Measurements from ENCODE around the gene UBA5. TPM values are rescaled to one million over a fixed set of nuclear protein-coding genes. Genes with fewer than 3 reads are reported as not detected.

The UBA5 gene
- total and polyA plus RNA-seq, 9 of the 15 experiments (the other 6 are each of a cell fraction or from before 2014, with no cell fraction given), result 8.1 to 71.1 (median 29.4) TPM

DNA sequence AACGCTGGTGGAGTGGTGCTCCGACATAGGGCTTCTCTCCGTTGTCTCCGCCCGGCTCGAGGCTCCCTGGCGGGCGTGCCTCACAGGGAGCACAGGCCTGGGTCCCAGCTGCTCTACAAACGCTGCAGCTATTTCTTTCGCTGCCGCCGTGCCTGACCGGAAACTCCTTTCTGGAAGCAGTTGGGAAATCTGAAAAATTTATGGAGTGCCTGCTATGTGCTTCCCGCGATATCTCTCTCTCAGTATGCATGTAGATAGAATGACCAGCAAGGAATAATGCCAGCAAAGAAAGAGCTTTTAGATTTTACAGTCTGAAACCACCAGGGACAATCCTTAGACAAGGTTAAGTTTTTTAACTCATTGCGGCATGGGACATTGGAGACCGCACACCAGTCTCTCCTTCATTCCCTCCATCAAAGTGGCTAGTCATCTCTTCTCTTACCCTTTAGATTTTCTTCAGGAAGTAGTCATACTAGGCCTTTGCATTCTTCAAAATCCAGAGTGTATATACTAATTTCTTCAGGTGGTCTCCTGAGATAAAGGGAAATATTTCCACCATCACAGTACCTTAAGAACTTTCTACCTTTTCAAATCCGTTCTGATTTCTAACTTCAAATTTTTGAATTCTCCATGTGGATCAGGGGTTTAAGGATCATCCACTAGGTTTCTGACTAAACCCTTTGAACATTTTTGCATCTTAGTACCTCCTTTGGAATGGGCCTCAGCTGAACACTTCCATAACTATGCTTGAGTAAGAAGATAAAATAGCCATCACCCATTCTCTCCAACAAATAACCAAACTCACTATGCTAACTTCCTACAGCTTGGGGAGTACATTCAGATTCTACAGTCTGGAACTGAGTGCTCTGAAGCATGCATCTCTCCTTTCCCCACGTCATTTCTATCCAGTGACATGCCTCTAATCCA is 63.2 kb downstream of the UBA5 start (continued):
- TF ChIP-seq SAFB (IDR thresholded peaks at IDR 0.05; ENCODE audit: borderline replicate concordance, low read depth, low read length), result peak; percentile 38; the same call in 1 of the 2 replicates
- TF ChIP-seq EP400 (IDR thresholded peaks at IDR 0.05), result no peak
- TF ChIP-seq, protein P1, sequence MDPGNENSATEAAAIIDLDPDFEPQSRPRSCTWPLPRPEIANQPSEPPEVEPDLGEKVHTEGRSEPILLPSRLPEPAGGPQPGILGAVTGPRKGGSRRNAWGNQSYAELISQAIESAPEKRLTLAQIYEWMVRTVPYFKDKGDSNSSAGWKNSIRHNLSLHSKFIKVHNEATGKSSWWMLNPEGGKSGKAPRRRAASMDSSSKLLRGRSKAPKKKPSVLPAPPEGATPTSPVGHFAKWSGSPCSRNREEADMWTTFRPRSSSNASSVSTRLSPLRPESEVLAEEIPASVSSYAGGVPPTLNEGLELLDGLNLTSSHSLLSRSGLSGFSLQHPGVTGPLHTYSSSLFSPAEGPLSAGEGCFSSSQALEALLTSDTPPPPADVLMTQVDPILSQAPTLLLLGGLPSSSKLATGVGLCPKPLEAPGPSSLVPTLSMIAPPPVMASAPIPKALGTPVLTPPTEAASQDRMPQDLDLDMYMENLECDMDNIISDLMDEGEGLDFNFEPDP (CRISPR knock-in tag; IDR thresholded peaks at IDR 0.05), result no peak
- 0 out of 2 replicates have a peak, but pooled peaks have one; percentile 21 for TF ChIP-seq SUPT5H (IDR thresholded peaks at IDR 0.05)
- TF ChIP-seq, protein P2, sequence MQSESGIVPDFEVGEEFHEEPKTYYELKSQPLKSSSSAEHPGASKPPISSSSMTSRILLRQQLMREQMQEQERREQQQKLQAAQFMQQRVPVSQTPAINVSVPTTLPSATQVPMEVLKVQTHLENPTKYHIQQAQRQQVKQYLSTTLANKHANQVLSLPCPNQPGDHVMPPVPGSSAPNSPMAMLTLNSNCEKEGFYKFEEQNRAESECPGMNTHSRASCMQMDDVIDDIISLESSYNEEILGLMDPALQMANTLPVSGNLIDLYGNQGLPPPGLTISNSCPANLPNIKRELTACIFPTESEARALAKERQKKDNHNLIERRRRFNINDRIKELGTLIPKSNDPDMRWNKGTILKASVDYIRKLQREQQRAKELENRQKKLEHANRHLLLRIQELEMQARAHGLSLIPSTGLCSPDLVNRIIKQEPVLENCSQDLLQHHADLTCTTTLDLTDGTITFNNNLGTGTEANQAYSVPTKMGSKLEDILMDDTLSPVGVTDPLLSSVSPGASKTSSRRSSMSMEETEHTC (IDR thresholded peaks at IDR 0.05), result no peak
- no peak for TF ChIP-seq KAT7 (CRISPR knock-in tag; IDR thresholded peaks at IDR 0.05; ENCODE audit: borderline replicate concordance)
- TF ChIP-seq, protein P3, sequence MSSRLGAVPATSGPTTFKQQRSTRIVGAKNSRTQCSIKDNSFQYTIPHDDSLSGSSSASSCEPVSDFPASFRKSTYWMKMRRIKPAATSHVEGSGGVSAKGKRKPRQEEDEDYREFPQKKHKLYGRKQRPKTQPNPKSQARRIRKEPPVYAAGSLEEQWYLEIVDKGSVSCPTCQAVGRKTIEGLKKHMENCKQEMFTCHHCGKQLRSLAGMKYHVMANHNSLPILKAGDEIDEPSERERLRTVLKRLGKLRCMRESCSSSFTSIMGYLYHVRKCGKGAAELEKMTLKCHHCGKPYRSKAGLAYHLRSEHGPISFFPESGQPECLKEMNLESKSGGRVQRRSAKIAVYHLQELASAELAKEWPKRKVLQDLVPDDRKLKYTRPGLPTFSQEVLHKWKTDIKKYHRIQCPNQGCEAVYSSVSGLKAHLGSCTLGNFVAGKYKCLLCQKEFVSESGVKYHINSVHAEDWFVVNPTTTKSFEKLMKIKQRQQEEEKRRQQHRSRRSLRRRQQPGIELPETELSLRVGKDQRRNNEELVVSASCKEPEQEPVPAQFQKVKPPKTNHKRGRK (tag; IDR thresholded peaks at IDR 0.05), result no peak
- TF ChIP-seq ZNF212 (CRISPR knock-in tag; IDR thresholded peaks at IDR 0.05), result no peak
- TF ChIP-seq PYGO2 (tag; IDR thresholded peaks at IDR 0.05), result no peak
- no peak for TF ChIP-seq ZNF282 (CRISPR knock-in tag; IDR thresholded peaks at IDR 0.05)
- TF ChIP-seq HOXB6 (CRISPR knock-in tag; IDR thresholded peaks at IDR 0.05; ENCODE audit: borderline replicate concordance), result no peak
- no peak for TF ChIP-seq ZNF707 (CRISPR knock-in tag; conservative IDR thresholded peaks at IDR 0.05)
- TF ChIP-seq RNF2 (IDR thresholded peaks at IDR 0.05), result no peak
- TF ChIP-seq ERF (CRISPR knock-in tag; IDR thresholded peaks at IDR 0.05), result 0 out of 2 replicates have a peak, but pooled peaks have one; percentile 57
- 0 out of 2 replicates have a peak, but pooled peaks have one; percentile 30 for TF ChIP-seq GABPA (tag; conservative IDR thresholded peaks at IDR 0.05; ENCODE audit: low read depth)
- TF ChIP-seq, protein P4, sequence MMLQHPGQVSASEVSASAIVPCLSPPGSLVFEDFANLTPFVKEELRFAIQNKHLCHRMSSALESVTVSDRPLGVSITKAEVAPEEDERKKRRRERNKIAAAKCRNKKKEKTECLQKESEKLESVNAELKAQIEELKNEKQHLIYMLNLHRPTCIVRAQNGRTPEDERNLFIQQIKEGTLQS (IDR thresholded peaks at IDR 0.05), result no peak
- TF ChIP-seq, protein P4 (CRISPR knock-in tag; conservative IDR thresholded peaks at IDR 0.05), result no peak
- TF ChIP-seq, protein P5, sequence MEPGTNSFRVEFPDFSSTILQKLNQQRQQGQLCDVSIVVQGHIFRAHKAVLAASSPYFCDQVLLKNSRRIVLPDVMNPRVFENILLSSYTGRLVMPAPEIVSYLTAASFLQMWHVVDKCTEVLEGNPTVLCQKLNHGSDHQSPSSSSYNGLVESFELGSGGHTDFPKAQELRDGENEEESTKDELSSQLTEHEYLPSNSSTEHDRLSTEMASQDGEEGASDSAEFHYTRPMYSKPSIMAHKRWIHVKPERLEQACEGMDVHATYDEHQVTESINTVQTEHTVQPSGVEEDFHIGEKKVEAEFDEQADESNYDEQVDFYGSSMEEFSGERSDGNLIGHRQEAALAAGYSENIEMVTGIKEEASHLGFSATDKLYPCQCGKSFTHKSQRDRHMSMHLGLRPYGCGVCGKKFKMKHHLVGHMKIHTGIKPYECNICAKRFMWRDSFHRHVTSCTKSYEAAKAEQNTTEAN (CRISPR knock-in tag; IDR thresholded peaks at IDR 0.05), result no peak
- no peak for TF ChIP-seq DPF2 (IDR thresholded peaks at IDR 0.05)
- TF ChIP-seq ELF1 (tag; IDR thresholded peaks at IDR 0.05), result no peak
- no peak for TF ChIP-seq HLTF (IDR thresholded peaks at IDR 0.05)
- TF ChIP-seq FOSL1 (tag; conservative IDR thresholded peaks at IDR 0.05), result no peak

All from K562 (cell line).